Subcutaneous abdominal adipose tissue (tissue), 5 donors: ENCODE data around the gene SPRR2F.
"Not testable (repeated sequence)": the region's sequence is repeated elsewhere in the genome, so short reads cannot be mapped to it uniquely, and the experiment has no call there.

Experiments
- H3K27ac ChIP-seq: one replicate; pipeline ENCODE4 v1.7.0; 2013; ENCODE audit warnings: low read depth, mild to moderate bottlenecking, inconsistent platforms, low read length, moderate library complexity
- H3K27me3 ChIP-seq, 5 donors: one replicate each; pipeline ENCODE4 v1.7.0; 2013; ENCODE audit warnings: low read length in 5 of 5, inconsistent platforms in 1 of 5; ENCODE audit not compliant: control insufficient read depth in 5 of 5, insufficient read depth in 4 of 5
- H3K36me3 ChIP-seq, 5 donors: one replicate each; pipeline ENCODE4 v1.7.0; 2013; ENCODE audit warnings: low read length in 5 of 5; ENCODE audit not compliant: control insufficient read depth in 5 of 5, insufficient read depth in 5 of 5
- H3K4me1 ChIP-seq, 5 donors: one replicate each; pipeline ENCODE4 v1.7.0; 2013; ENCODE audit warnings: low read length in 5 of 5, mild to moderate bottlenecking in 3 of 5, moderate library complexity in 1 of 5; ENCODE audit not compliant: control insufficient read depth in 5 of 5, insufficient read depth in 5 of 5
- H3K4me3 ChIP-seq, 5 donors: one replicate each; pipeline ENCODE4 v1.7.0; 2013; ENCODE audit warnings: low read length in 5 of 5, low read depth in 1 of 5
- H3K9ac ChIP-seq, 5 donors: one replicate each; pipeline ENCODE4 v1.7.0; 2013; ENCODE audit warnings: low read length in 5 of 5, mild to moderate bottlenecking in 4 of 5, moderate library complexity in 3 of 5
- H3K9me3 ChIP-seq, 5 donors: one replicate each; pipeline ENCODE4 v1.7.0; 2013; ENCODE audit warnings: low read length in 5 of 5; ENCODE audit not compliant: control insufficient read depth in 5 of 5
- donor health status: healthy.
- donor health status: healthy.
- donor health status: healthy.
- donor health status: healthy.
- donor health status: healthy.

SPRR2F gene

GRCh38 chr1:153123793-153124192, 10.5 kb upstream of the SPRR2F start:
- H3K9ac ChIP-seq, H3K9me3 ChIP-seq, H3K36me3 ChIP-seq, H3K27me3 ChIP-seq, H3K4me1 ChIP-seq, H3K4me3 ChIP-seq, H3K27ac ChIP-seq: not testable (repeated sequence)

GRCh38 chr1:153122831-153123421, 9.6 kb upstream of the SPRR2F start:
- H3K27me3 ChIP-seq, result no peaks in the 10 kb centered on the region
- H3K9me3 ChIP-seq, result peaks cover 0 to 8% (median 4%) of the 10 kb centered on the region in 5 donors
- no peak overlapping the region for H3K9ac ChIP-seq
- H3K4me3 ChIP-seq, result no peak overlapping the region
- no peak overlapping the region for H3K27ac ChIP-seq
- no peaks in the 10 kb centered on the region for H3K36me3 ChIP-seq
- H3K4me1 ChIP-seq, result peaks cover 0 to 4% (median 0%) of the 10 kb centered on the region in 5 donors

DNA sequence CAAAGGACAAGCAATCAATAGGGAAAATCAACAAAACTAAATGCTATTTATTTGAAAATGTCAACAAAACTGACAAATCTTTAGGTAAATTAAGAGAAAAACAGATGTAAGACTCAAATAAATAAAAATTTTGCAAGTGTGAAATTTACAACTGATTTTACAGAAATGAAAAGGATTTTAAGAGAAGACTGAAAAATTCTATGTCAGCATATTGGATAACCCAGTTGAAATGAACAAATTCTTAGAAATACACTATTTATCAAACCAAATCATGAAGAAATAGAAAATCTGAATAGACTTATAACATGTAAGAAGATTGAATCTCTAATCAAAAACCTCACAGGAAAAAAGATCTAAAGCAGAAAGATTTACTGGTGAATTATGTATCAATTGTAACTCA, 7.6 kb upstream of the SPRR2F start:
- Histone ChIP-seq H3K4me1 (peaks cover 0 to 4% (median 0%) of the 10 kb centered on the region in 5 donors), H3K9ac (no peak overlapping the region), H3K9me3 (peaks cover 0 to 8% (median 4%) of the 10 kb centered on the region in 5 donors), H3K4me3 (no peak overlapping the region), H3K27me3 (no peaks in the 10 kb centered on the region), H3K36me3 (no peaks in the 10 kb centered on the region), H3K27ac (no peak overlapping the region)

GRCh38 chr1:153119491-153119971, 6.2 kb upstream of the SPRR2F start:
- peaks cover 0 to 5% (median under 1%) of the 10 kb centered on the region in 5 donors for H3K9me3 ChIP-seq
- H3K27ac ChIP-seq, result no peak overlapping the region
- H3K9ac ChIP-seq, result no peak overlapping the region
- H3K4me3 ChIP-seq, result no peak overlapping the region
- no peaks in the 10 kb centered on the region for H3K27me3 ChIP-seq
- no peaks in the 10 kb centered on the region for H3K36me3 ChIP-seq
- peaks cover 0 to 4% (median 0%) of the 10 kb centered on the region in 5 donors for H3K4me1 ChIP-seq

- not testable (repeated sequence) for H3K36me3 ChIP-seq, H3K27ac ChIP-seq, H3K4me1 ChIP-seq, H3K9me3 ChIP-seq, H3K27me3 ChIP-seq, H3K9ac ChIP-seq, H3K4me3 ChIP-seq
Measured at GRCh38 chr1:153115264-153115663, 1.9 kb upstream of the SPRR2F start.

GRCh38 chr1:153112454-153112853, 862 bp downstream of the SPRR2F start:
- H3K9ac ChIP-seq, H3K4me3 ChIP-seq, H3K9me3 ChIP-seq, H3K27ac ChIP-seq, H3K36me3 ChIP-seq, H3K27me3 ChIP-seq, H3K4me1 ChIP-seq: not testable (repeated sequence)

GRCh38 chr1:153100245-153100644, 13.1 kb downstream of the SPRR2F start:
- H3K27ac ChIP-seq, result no peak overlapping the region

GRCh38 chr1:153099461-153100045, 13.8 kb downstream of the SPRR2F start:
- H3K27me3 ChIP-seq, result peaks cover 0 to 2% (median 0%) of the 10 kb centered on the region in 5 donors
- H3K9me3 ChIP-seq, result peaks cover 0 to 5% (median 0%) of the 10 kb centered on the region in 5 donors
- H3K4me1 ChIP-seq, result no peaks in the 10 kb centered on the region
- no peak overlapping the region for H3K27ac ChIP-seq
- no peaks in the 10 kb centered on the region for H3K36me3 ChIP-seq
- no peak overlapping the region for H3K4me3 ChIP-seq
- H3K9ac ChIP-seq, result no peak overlapping the region

More at GRCh38 chr1:153100245-153100644, 13.1 kb downstream of the SPRR2F start:
- Histone ChIP-seq H3K9ac (no peak overlapping the region), H3K36me3 (no peaks in the 10 kb centered on the region), H3K9me3 (peaks cover 0 to 5% (median 0%) of the 10 kb centered on the region in 5 donors), H3K4me1 (no peaks in the 10 kb centered on the region), H3K27me3 (peaks cover 0 to 2% (median 0%) of the 10 kb centered on the region in 5 donors), H3K4me3 (no peak overlapping the region)

GRCh38 chr1:153095764-153096163, 17.6 kb downstream of the SPRR2F start:
- H3K4me3 ChIP-seq, result no peak overlapping the region

DNA sequence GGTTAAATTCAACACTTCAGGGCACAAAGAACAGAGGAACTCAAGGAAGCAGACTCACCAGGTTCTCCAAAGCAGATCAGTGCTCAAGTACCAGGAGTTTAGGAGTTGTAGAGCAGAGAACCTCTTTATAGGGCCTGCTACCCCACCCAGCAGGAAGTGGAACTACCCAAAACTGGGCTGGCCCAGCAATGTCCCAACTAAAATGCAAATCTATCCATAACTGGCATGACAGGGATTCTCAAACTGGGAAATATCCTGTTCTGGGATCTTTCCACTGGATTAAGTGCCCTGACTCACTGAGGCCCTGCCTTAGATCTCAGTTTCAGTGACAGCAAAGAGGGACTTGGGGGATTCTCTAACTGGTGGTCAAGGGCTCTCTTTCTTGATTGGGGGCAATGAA, 18.9 kb downstream of the SPRR2F start, which contains the start of gene SPRR2E:
SPRR2E (minus strand) TSS at position 101 of the 400 bp plus-strand sequence. CDS start 775 bp downstream, outside the sequence.
- Histone ChIP-seq H3K9ac (no peak within 1 kb of the TSS), H3K4me1 (no peaks in the 10 kb centered on the region), H3K4me3 (no peak within 1 kb of the TSS), H3K9me3 (no peaks in the 10 kb centered on the region), H3K27me3 (peaks cover 0 to 2% (median 0%) of the 10 kb centered on the region in 5 donors), H3K27ac (no peak within 1 kb of the TSS), H3K36me3 (no peaks in the 10 kb centered on the region)

More at GRCh38 chr1:153095764-153096163, 17.6 kb downstream of the SPRR2F start:
- Histone ChIP-seq H3K4me1 (no peaks in the 10 kb centered on the region), H3K27ac (no peak overlapping the region), H3K36me3 (no peaks in the 10 kb centered on the region), H3K27me3 (peaks cover 0 to 2% (median 0%) of the 10 kb centered on the region in 5 donors), H3K9me3 (no peaks in the 10 kb centered on the region), H3K9ac (no peak overlapping the region)
